GM21515 (cell line): ENCODE results near the gene MT1M.
"Not testable (repeated sequence)": the region's sequence is repeated elsewhere in the genome, so short reads cannot be mapped to it uniquely, and the experiment has no call there.

Experiments
- ATAC-seq: cut with Tn5 transposase; IDR thresholded peaks from one replicate; pipeline ENCODE4 v1.9.1; 2021; ENCODE audit not compliant: unreplicated experiment

Gene MT1M

GRCh38 chr16:56645838-56646237 is 13.4 kb downstream of the MT1M start:
- ATAC-seq: no peak

- ATAC-seq: no peak
Measured at GRCh38 chr16:56647641-56648431, 15.4 kb downstream of the MT1M start.

DNA sequence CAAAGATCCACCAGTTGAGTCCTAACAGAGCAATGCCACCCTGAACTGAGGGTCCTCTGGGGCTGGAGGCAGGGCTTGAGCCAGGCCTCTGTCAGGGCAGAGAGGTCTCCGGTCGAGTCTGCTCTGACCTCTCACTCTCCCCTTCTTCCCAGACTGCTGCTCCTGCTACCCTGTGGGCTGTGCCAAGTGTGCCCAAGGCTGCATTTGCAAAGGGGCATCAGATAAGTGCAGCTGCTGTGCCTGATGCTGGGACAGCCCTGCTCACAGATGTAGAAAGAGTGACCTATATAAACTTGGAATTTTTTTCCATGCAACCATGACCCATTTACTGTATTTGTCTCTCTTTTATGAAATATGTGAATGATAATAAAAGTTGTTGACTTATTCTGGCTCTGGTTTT is 16.8 kb downstream of the MT1M start:
- ATAC-seq: no peak

GRCh38 chr16:56649820-56650219 is 17.4 kb downstream of the MT1M start:
- ATAC-seq: no peak

GRCh38 chr16:56651586-56651985 is 19.1 kb downstream of the MT1M start, which contains the start of gene MT1B:
Gene MT1B (plus strand): TSS chr16:56651886. CDS start chr16:56651954, 68 bp downstream.
- no peak for ATAC-seq

DNA sequence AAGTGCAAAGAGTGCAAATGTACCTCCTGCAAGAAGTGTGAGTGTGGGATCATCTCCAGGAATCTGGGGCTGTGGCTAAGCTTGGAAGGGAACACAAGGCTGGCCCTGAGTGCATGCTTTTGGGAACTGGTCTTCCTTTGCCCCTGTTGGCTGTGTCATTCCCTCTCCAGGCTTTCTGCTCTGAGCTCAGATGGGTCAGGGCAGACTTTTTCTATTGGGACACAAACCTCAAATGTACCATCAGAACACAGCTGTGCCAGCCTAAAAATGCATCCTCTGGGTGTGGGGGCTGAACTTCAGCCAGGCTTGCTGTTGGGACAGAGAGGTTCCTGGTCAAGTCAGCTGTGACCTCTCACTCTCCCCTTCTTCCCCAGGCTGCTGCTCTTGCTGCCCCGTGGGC is 20.1 kb downstream of the MT1M start:
- ATAC-seq: no peak

DNA sequence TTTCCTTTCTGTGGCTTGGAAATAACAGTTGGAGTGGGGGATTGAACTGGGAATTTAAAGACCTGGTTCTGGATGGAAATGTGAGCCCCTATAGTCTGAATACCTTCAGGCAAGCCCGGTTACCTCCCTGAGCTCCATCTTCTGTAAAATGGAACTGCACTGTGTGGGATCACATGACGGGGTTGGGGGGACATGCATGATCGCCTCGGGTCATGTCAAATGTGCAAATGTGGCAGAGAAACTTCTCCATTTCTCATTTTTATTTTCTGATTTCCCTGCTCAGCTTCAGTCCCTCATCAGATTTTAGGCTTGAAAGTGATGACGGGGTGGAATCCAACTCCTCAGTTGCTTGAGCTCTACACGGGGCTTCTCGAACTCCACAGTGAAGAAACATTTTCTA is 20.8 kb downstream of the MT1M start:
- ATAC-seq: no peak

DNA sequence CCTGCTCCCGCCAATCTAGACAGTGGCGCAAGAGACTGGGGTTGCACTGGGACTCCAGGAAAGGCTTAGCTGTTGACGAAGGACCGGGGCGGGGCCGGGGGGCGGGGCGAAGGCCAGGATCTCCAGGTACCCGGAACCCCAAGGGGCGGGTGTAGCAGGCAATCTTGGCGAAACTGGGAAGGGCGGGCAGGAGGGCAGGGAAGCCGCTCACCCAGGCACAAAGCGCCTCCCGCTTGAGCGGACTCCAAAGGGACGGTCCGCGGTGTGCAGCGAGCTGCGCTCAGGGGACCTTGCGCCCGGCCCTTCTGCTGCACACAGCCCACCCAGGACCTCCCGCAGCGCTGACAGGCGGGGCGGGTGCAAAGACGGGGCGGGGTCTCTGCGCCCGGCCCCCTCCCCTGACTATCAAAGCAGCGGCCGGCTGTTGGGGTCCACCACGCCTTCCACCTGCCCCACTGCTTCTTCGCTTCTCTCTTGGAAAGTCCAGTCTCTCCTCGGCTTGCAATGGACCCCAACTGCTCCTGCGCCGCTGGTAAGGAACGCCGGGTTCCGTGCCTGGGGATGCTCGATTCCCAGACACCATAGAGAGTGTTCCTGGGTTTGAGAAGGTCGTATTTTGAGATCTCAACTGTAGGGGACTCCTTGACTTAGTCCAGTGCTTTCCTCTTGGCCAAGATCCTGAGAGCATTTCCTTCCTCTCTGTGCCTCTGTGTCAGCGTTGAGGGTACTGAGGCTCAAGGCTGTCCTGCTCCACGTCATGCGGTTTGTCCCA is 25.3 kb downstream of the MT1M start, which contains the start of gene MT1F:
TSS of gene MT1F (plus strand) at position 405 of the 772 bp plus-strand sequence. CDS start at position 505, 100 bp downstream.
- ATAC-seq: no peak

GRCh38 chr16:56658327-56658875 is 25.9 kb downstream of the MT1M start:
- ATAC-seq: no peak

DNA sequence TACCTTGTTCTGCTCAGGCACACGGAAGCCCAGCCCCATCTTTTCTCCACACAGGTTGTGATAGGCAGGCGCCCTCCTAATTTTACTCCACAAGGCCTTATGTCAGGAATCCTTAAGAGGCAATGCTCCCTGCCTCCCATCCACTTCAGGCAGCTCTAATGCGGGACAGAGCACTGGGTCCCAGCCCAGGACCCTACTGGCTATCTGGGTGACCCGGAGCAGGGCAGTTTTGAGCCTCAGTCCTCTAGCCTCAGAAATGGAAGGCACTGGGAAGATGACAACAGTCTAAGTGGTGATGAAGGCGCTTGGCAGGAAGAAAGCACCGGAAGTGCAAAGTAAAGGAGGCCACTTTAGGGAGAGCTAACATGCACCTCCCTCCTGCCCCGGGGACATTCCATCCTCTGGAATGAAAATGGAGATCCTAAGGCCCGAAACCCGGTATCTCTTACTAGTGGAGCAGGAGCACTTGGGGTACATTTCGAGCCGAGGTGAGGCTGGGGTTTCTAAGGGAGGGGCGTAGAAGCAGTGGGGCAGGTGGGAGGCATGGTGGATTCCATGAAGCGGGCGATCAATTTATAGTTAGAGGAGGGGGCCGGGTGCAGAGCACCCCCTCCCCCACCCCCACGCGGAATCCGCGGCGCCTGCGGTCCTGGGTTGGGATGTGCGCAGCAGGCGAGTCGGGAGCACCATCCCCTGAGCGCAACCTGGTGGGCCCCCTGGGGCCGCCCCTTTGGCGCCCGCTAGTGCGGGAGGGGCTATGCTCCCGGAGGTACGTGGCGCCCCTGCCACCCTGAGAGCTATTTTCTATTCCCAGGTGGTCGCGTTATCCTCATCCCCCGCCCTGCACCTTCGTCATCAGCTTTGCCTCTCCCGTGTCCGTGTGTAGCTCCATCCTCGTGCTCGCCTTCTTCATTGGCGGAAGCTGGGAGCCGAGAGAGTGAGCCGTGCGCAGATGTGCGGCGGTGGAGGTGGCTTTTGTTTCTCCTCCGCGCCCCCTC is 30.2 kb downstream of the MT1M start:
- no peak for ATAC-seq

DNA sequence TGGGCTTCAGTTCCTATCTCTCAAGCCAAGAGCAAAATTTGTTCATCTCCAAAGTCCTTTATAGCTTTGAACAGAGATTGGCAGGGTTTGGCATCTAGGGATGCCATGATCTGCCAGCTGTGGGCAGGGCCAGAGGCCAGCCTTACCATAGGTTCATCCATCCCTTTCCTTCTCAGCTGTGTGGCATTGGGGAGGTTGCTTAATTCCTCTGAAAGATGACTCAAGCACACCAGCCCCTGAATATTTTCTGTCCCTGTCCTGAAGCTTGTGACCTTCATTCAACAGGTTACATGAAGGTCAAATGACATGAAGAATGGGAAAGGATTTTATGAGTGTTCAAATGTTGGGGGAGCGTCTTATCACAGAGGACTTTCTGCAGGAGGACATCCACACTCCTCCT is 32.0 kb downstream of the MT1M start:
- no peak for ATAC-seq

GRCh38 chr16:56665286-56666261 is 33.1 kb downstream of the MT1M start:
- ATAC-seq: not testable (repeated sequence)

DNA sequence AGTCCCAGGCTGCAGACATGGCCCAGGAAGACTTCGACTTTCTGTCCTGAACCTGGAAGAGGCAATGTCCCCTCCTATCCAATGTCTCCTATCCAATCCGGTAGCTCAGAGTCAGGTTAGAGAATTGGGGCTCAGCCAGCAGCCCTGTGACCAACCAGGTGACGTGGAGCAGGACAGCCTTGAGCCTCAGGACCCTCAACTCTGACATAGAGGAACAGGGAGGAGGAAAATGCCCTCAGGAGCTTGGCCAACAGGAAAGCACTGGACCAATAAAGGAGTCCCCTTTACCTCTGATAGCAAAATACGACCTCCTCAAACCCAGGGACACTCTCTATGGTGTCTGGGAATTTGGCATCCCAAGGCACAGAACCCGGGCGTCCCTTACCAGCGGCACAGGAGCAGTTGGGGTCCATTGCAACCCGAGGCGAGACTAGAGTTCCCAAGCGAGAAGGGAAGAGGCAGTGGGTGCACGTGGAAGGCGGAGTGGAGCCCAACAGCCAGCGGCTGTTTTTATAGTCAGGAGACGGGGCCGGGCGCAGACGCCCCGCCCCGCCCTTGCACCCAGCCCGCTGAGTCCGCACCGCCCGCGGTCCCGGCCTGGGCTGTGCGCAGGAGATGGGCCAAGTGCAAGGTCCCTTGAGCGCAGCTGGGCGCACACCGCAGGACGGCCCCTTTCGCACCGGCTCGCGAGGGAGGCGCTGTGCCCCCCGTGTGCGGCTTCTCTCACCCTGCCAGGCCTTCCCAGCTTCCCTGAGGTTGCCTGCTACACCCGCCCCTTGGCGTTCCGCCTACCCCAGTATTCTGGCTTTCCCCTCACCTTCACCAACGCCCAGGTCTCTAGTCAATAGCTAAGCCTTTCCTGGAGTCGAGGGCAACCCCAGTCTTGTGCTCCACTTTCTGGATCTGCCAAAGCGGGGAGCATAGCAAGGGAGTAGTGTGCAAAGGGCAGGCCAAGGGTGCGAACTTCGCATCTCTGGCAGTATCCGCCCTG is 35.4 kb downstream of the MT1M start, which contains the start of gene MT1G:
TSS of gene MT1G (minus strand) at position 485 of the 991 bp plus-strand sequence. CDS start at position 413, 72 bp downstream.
- no peak for ATAC-seq

GRCh38 chr16:56669005-56669839 is 36.8 kb downstream of the MT1M start, which contains the start of gene MT1H:
Gene MT1H (plus strand): TSS chr16:56669814. CDS start chr16:56669885, 71 bp downstream.
- ATAC-seq: no peak

DNA sequence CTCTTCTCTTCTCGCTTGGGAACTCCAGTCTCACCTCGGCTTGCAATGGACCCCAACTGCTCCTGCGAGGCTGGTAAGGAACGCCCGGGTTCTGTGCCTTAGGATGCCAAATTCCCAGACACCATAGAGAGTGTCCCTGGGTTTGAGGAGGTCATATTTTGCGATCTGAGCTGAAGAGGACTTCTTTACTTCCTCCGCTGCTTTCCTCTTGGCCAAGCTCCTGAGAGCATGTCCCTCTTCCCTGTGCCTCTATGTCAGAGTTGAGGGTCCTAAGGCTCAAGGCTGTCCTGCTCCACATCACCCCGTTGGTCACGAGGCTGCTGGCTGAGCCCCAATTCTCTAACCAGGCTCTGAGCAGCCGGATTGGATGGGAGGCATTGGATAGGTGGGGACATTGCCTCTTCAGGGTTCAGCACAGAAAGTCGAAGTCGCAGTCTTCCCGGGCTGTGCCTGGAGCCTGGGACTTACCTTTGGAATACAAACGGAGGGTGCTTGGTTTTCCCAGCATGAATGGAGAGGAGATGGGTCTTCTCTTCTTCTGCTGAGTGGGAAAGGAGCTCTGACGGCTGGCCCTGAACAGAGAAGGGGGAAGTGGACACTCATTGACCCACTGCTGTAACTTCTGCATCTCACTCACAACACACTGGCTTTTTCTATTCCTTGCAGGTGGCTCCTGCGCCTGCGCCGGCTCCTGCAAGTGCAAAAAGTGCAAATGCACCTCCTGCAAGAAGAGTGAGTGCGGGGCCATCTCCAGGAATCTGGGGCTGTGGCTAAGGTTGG is 37.6 kb downstream of the MT1M start:
- no peak for ATAC-seq

- no peak for ATAC-seq
Measured at GRCh38 chr16:56670620-56670934, 38.1 kb downstream of the MT1M start.
